HepG2 (cell line): ENCODE results near the gene DRD3. TPM values are rescaled to one million over a fixed set of nuclear protein-coding genes. Genes with fewer than 3 reads are reported as not detected.

Experiments used
- ATAC-seq: fragments of 200-7000 bp; cut with Tn5 transposase; 3 replicates; pipeline ENCODE4 v1.9.1; 2020; ENCODE audit warnings: mild to moderate bottlenecking, moderate library complexity
- BruUV-seq: library from RNA; stranded (reverse); fragments of 400-500 nt; replicated peaks from 2 replicates; lab custom pipeline; 2021; lab: Mats Ljungman, UMichigan
- CTCF ChIA-PET: fragments of 300-600 bp; formaldehyde crosslinking; extraction: SDS; loops from one replicate; lab custom pipeline; 2021; ENCODE audit warnings: low total read pairs, inconsistent platforms, low intra/inter-chr PET ratio; lab: Yijun Ruan, JAX
- POLR2A ChIA-PET: fragments of 350-600 bp; sonication (Branson Sonifier 250); formaldehyde crosslinking; loops from one replicate; lab custom pipeline; 2020; ENCODE audit warnings: antibody characterized with exemption, inconsistent platforms; lab: Yijun Ruan, JAX
- DNase-seq: peaks from one replicate; pipeline ENCODE4 v3.0.0-alpha.2; 2015; ENCODE audit warnings: low spot score
- FAIRE-seq: peaks from 3 replicates; lab custom pipeline; 2011; peaks lifted over from hg19 to GRCh38; lab: Jason Lieb, UNC
- H2AFZ ChIP-seq: one replicate; pipeline ENCODE4 v1.6.1; 2011; ENCODE audit warnings: low read length, inconsistent platforms
- H3K27ac ChIP-seq: fragments of 300-600 bp; 3 replicates; pipeline ENCODE4 v1.8.0; 2011; ENCODE audit warnings: mixed run types, mild to moderate bottlenecking, mixed read lengths, low read length, inconsistent platforms; ENCODE audit not compliant: insufficient read depth; ENCODE audit errors: extremely low read length
- H3K27me3 ChIP-seq, 2 experiments: fragments of 200-600 bp in 1 of 2; 2 replicates in 1 of 2; 3 replicates in 1 of 2; pipeline versions ENCODE4 v1.6.0 to v1.8.0; 2011; ENCODE audit warnings: low read length in 2 of 2, mild to moderate bottlenecking in 2 of 2, moderate library complexity in 2 of 2, inconsistent platforms in 1 of 2; ENCODE audit not compliant: insufficient read depth in 2 of 2, control insufficient read depth in 1 of 2
- H3K36me3 ChIP-seq, 2 experiments: fragments of 200-600 bp in 1 of 2; replicated peaks in 1 of 2; 2 replicates in 1 of 2; 3 replicates in 1 of 2; pipeline versions ENCODE4 v1.5.1 to v1.8.0; 2011; ENCODE audit warnings: low read length in 2 of 2, inconsistent platforms in 1 of 2; ENCODE audit not compliant: insufficient read depth in 2 of 2, control insufficient read depth in 1 of 2
- H3K4me1 ChIP-seq: 2 replicates; pipeline ENCODE4 v1.5.1; 2012; ENCODE audit warnings: low read length, inconsistent platforms; ENCODE audit not compliant: insufficient read depth
- H3K4me2 ChIP-seq: 2 replicates; pipeline ENCODE4 v1.6.0; 2011; ENCODE audit warnings: low read depth, low read length, inconsistent platforms
- H3K4me3 ChIP-seq, 3 experiments: fragments of 200-600 bp in 1 of 3; sonication (generic), shearing (Covaris generic) in 1 of 3; replicated peaks in 1 of 3; 2 replicates each; pipeline ENCODE4 v1.5.1; 2011 to 2016; ENCODE audit warnings: low read length in 3 of 3, inconsistent platforms in 2 of 3, low read depth in 2 of 3, mild to moderate bottlenecking in 2 of 3, control low read depth in 1 of 3, mixed read lengths in 1 of 3; ENCODE audit not compliant: insufficient read depth in 1 of 3
- H3K79me2 ChIP-seq: one replicate; pipeline ENCODE4 v1.6.1; 2011; ENCODE audit warnings: low read length, inconsistent platforms; ENCODE audit not compliant: insufficient read depth
- H3K9ac ChIP-seq: 2 replicates; pipeline ENCODE4 v1.6.0; 2011; ENCODE audit warnings: mild to moderate bottlenecking, low read depth, low read length, inconsistent platforms; ENCODE audit not compliant: insufficient read depth
- H3K9me3 ChIP-seq: 2 replicates; pipeline ENCODE4 v1.5.1; 2012; ENCODE audit warnings: mild to moderate bottlenecking, low read length
- H4K20me1 ChIP-seq: 2 replicates; pipeline ENCODE4 v1.6.0; 2011; ENCODE audit warnings: inconsistent platforms, mild to moderate bottlenecking, low read length, moderate library complexity; ENCODE audit not compliant: insufficient read depth
- CC2D1A ChIP-seq: sonication (generic); formaldehyde crosslinking; IDR thresholded peaks from 2 replicates; pipeline ENCODE4 v1.8.1; 2023; ENCODE audit warnings: mild to moderate bottlenecking, missing genetic modification reagents
- ISX ChIP-seq: sonication (generic); formaldehyde crosslinking; conservative IDR thresholded peaks from 2 replicates; pipeline ENCODE4 v1.5.0; 2020; ENCODE audit warnings: missing genetic modification reagents
- KLF6 ChIP-seq: IDR thresholded peaks from 2 replicates; pipeline ENCODE4 v1.8.0; 2016; ENCODE audit warnings: missing biosample characterization, missing genetic modification reagents
- SMARCC2 ChIP-seq: fragments of 450-650 bp; IDR thresholded peaks from 2 replicates; pipeline ENCODE4 v1.6.1; 2017; ENCODE audit warnings: antibody characterized with exemption, mild to moderate bottlenecking
- SMARCE1 ChIP-seq: fragments of 450-650 bp; IDR thresholded peaks from 2 replicates; pipeline ENCODE4 v1.6.1; 2017; ENCODE audit warnings: borderline replicate concordance
- ZMYM4 ChIP-seq: sonication (generic); formaldehyde crosslinking; IDR thresholded peaks from 2 replicates; pipeline ENCODE4 v1.8.1; 2023; ENCODE audit warnings: mild to moderate bottlenecking, missing genetic modification reagents
- ZNF768 ChIP-seq: sonication (generic); formaldehyde crosslinking; IDR thresholded peaks from 2 replicates; pipeline ENCODE4 v1.4.0; 2020; ENCODE audit warnings: missing genetic modification reagents
- WGBS: methylation state at CpG from one replicate; pipeline ENCODE4 v1.1.6; 2017; ENCODE audit warnings: low lambda C conversion rate; 5-methylcytosine and 5-hydroxymethylcytosine counted together
- in situ Hi-C: cut with HindIII; loops from 2 replicates; pipeline ENCODE4 v1.10.0; 2017; ENCODE audit warnings: low pct_unique_long_range_greater_than_20kb; ENCODE audit not compliant: extremely low pct_ligation_motif_present
- intact Hi-C: fragments of 100-400 bp; cut with micrococcal nuclease; formaldehyde crosslinking; loops from one replicate; pipeline ENCODE4 v1.10.0; 2022; ENCODE audit not compliant: unreplicated experiment
- polyA plus RNA-seq, 8 experiments: library from polyadenylated mRNA; depleted of rRNA in 3 of 8; stranded (reverse) in 7 of 8; unstranded in 1 of 8; fragments of >200 nt; fragmentation: Illumina TruSeq in 4 of 8; extraction: Trizol in 4 of 8; gene quantifications; 2 replicates each; pipeline versions ENCODE4 v1.2.1 to v1.2.3, GENCODE V29; 2011 to 2016; ENCODE audit warnings: low read depth in 4 of 8, missing spikeins in 1 of 8, mixed read lengths in 1 of 8; ENCODE audit not compliant: insufficient read depth in 1 of 8
- total RNA-seq, 5 experiments: library from RNA; depleted of rRNA; stranded (reverse); fragments of >200 nt; fragmentation: Illumina TruSeq; extraction: Trizol; gene quantifications; 2 replicates each; pipeline ENCODE4 v1.2.3, GENCODE V29; 2016; ENCODE audit warnings: low read depth in 1 of 5
- TF ChIP-seq, protein P1 (sequence below): fragments of 450-650 bp; IDR thresholded peaks from 2 replicates; pipeline ENCODE4 v1.6.1; 2017
- TF ChIP-seq, protein P2 (sequence below): sonication (generic); formaldehyde crosslinking; IDR thresholded peaks from 2 replicates; pipeline ENCODE4 v1.4.0; 2020; ENCODE audit warnings: missing genetic modification reagents
- TF ChIP-seq, protein P3 (sequence below): IDR thresholded peaks from 2 replicates; pipeline ENCODE4 v1.6.1; 2016; ENCODE audit warnings: mild to moderate bottlenecking

The DRD3 gene
- total and polyA plus RNA-seq, 2 of the 13 experiments (the other 11 are each of a cell fraction or from before 2014, with no cell fraction given) = not detected

DNA sequence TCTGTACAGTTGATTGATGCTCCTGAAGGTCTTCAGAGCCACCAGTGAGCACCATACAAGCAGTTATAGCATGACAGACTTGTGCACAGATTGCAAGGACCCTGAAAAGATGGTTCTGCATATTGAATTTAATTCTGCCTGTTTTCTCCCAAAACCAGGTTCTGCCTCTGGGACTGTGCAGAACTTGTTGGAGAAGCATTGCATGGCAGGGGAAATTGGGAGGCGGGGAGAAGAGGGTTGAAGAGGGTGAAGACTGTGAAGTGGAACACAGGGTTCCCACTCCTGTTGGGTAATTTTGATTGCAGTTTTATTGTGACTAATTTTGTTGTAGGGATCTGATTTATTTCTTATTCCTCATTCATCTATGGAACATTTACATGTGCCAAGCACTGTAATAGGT is 48.2 kb upstream of the DRD3 start:
- ATAC-seq (no peak), DNase-seq (no peak), FAIRE-seq (no peak)
- in situ Hi-C loops (no loop called here), intact Hi-C loops (no loop called here)
- POLR2A ChIA-PET = no interaction called here
- no peak overlapping the region for H2AFZ ChIP-seq
- 5% methylated on average over 1 of the region's 1 CpG for WGBS
- H3K27me3 ChIP-seq = no peaks in the 10 kb centered on the region; a peak in 1 of 5 replicates
- no peak overlapping the region for H3K9ac ChIP-seq
- H3K79me2 ChIP-seq = no peaks in the 10 kb centered on the region
- H3K4me3 ChIP-seq = no peak overlapping the region
- TF ChIP-seq ZNF768 (CRISPR knock-in tag) (no peak), CC2D1A (no peak), ZMYM4 (CRISPR knock-in tag) (no peak), ISX (CRISPR knock-in tag) (no peak)
- TF ChIP-seq, protein P1, sequence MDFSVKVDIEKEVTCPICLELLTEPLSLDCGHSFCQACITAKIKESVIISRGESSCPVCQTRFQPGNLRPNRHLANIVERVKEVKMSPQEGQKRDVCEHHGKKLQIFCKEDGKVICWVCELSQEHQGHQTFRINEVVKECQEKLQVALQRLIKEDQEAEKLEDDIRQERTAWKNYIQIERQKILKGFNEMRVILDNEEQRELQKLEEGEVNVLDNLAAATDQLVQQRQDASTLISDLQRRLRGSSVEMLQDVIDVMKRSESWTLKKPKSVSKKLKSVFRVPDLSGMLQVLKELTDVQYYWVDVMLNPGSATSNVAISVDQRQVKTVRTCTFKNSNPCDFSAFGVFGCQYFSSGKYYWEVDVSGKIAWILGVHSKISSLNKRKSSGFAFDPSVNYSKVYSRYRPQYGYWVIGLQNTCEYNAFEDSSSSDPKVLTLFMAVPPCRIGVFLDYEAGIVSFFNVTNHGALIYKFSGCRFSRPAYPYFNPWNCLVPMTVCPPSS = no peak
- H3K4me1 ChIP-seq = no peaks in the 10 kb centered on the region
- no peak overlapping the region for H3K27ac ChIP-seq
- CTCF ChIA-PET = no interaction called here
- H3K36me3 ChIP-seq = no peaks in the 10 kb centered on the region
- no TSS peak for BruUV-seq
- peaks cover 12% of the 10 kb centered on the region for H3K9me3 ChIP-seq
- no peak overlapping the region for H3K4me2 ChIP-seq
- H4K20me1 ChIP-seq = no peaks in the 10 kb centered on the region

DNA sequence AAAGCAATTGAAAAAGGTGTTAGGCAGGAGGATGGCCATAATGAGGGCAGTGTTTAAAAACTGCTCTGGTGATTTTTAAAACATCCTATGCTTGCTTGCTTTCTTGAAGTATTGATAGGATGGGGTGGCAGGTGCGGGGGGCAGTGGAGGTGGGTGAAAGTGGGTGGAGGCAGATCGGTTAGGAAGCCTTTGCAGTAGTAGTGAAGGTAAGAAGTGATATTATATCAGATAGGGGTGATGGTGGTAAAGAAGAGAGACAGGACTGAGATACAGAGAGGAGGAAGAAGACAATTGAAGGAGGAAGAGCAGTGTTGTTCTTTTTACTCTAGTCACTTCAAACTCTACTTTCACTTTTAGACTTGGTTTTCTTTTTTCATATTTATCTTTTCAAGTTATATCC is 47.5 kb upstream of the DRD3 start:
- no peak overlapping the region for H2AFZ ChIP-seq
- no peaks in the 10 kb centered on the region for H4K20me1 ChIP-seq
- POLR2A ChIA-PET = no interaction called here
- WGBS = 0% methylated on average over 2 of the region's 2 CpGs
- no peaks in the 10 kb centered on the region for H3K4me1 ChIP-seq
- H3K27ac ChIP-seq = no peak overlapping the region
- H3K9ac ChIP-seq = no peak overlapping the region
- CTCF ChIA-PET = no interaction called here
- H3K4me3 ChIP-seq = no peak overlapping the region
- in situ Hi-C loops (no loop called here), intact Hi-C loops (no loop called here)
- FAIRE-seq (no peak), DNase-seq (no peak), ATAC-seq (no peak)
- H3K36me3 ChIP-seq = no peaks in the 10 kb centered on the region
- H3K27me3 ChIP-seq = no peaks in the 10 kb centered on the region; a peak in 1 of 5 replicates
- no peaks in the 10 kb centered on the region for H3K79me2 ChIP-seq
- BruUV-seq = no TSS peak
- H3K4me2 ChIP-seq = no peak overlapping the region
- TF ChIP-seq, protein P2, sequence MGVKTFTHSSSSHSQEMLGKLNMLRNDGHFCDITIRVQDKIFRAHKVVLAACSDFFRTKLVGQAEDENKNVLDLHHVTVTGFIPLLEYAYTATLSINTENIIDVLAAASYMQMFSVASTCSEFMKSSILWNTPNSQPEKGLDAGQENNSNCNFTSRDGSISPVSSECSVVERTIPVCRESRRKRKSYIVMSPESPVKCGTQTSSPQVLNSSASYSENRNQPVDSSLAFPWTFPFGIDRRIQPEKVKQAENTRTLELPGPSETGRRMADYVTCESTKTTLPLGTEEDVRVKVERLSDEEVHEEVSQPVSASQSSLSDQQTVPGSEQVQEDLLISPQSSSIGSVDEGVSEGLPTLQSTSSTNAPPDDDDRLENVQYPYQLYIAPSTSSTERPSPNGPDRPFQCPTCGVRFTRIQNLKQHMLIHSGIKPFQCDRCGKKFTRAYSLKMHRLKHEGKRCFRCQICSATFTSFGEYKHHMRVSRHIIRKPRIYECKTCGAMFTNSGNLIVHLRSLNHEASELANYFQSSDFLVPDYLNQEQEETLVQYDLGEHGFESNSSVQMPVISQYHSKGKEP (CRISPR knock-in tag) = no peak
- TF ChIP-seq SMARCE1 (no peak), KLF6 (CRISPR knock-in tag) (no peak), SMARCC2 (no peak)
- TF ChIP-seq, protein P3, sequence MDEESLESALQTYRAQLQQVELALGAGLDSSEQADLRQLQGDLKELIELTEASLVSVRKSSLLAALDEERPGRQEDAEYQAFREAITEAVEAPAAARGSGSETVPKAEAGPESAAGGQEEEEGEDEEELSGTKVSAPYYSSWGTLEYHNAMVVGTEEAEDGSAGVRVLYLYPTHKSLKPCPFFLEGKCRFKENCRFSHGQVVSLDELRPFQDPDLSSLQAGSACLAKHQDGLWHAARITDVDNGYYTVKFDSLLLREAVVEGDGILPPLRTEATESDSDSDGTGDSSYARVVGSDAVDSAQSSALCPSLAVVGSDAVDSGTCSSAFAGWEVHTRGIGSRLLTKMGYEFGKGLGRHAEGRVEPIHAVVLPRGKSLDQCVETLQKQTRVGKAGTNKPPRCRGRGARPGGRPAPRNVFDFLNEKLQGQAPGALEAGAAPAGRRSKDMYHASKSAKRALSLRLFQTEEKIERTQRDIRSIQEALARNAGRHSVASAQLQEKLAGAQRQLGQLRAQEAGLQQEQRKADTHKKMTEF (CRISPR knock-in tag) = no peak
- peaks cover 12% of the 10 kb centered on the region for H3K9me3 ChIP-seq
